Smooth muscle cell (in vitro differentiated cells): ENCODE measurements around the gene SELENOW. TPM values are rescaled to one million over a fixed set of nuclear protein-coding genes. Genes with fewer than 3 reads are reported as not detected.

ENCODE experiments used
- DNase-seq: peaks from one replicate; lab custom pipeline; 2025; ENCODE audit not compliant: unreplicated experiment; lab: John Stamatoyannopoulos, UW
- H2AFZ ChIP-seq: fragments of 200-600 bp; sonication (generic); 2 replicates; pipeline ENCODE4 v1.6.0; 2016; ENCODE audit warnings: antibody characterized with exemption, low read depth, mild to moderate bottlenecking
- H3F3A ChIP-seq: fragments of 200-600 bp; sonication (generic); 2 replicates; pipeline ENCODE4 v1.6.0; 2017; ENCODE audit warnings: antibody characterized with exemption, low read depth
- H3K27ac ChIP-seq: fragments of 200-600 bp; sonication (generic); 2 replicates; pipeline ENCODE4 v1.5.1; 2016; ENCODE audit warnings: low read depth, mild to moderate bottlenecking
- H3K27me3 ChIP-seq: fragments of 200-600 bp; sonication (generic); 2 replicates; pipeline ENCODE4 v1.6.1; 2016; ENCODE audit warnings: low read depth, mild to moderate bottlenecking
- H3K36me3 ChIP-seq: fragments of 200-600 bp; sonication (generic); 2 replicates; pipeline ENCODE4 v1.5.1; 2016; ENCODE audit warnings: low read depth
- H3K4me1 ChIP-seq: fragments of 200-600 bp; sonication (generic); 2 replicates; pipeline ENCODE4 v1.5.1; 2016; ENCODE audit warnings: low read depth
- H3K4me2 ChIP-seq: fragments of 200-600 bp; sonication (generic); 2 replicates; pipeline ENCODE4 v1.6.0; 2016; ENCODE audit warnings: mild to moderate bottlenecking
- H3K4me3 ChIP-seq: fragments of 200-600 bp; sonication (generic); 2 replicates; pipeline ENCODE4 v1.5.1; 2016; ENCODE audit warnings: mild to moderate bottlenecking
- H3K79me2 ChIP-seq: fragments of 200-600 bp; sonication (generic); 2 replicates; pipeline ENCODE4 v1.6.0; 2016; ENCODE audit warnings: low read depth, mild to moderate bottlenecking
- H3K9ac ChIP-seq: fragments of 200-600 bp; sonication (generic); 2 replicates; pipeline ENCODE4 v1.6.0; 2016; ENCODE audit warnings: low read depth
- H3K9me3 ChIP-seq: fragments of 200-600 bp; sonication (generic); replicated peaks from 2 replicates; pipeline ENCODE4 v1.5.1; 2016; ENCODE audit warnings: low read depth
- H4K20me1 ChIP-seq: fragments of 200-600 bp; sonication (generic); 2 replicates; pipeline ENCODE4 v1.6.0; 2016; ENCODE audit warnings: low read depth
- WGBS: methylation state at CpG from one replicate; pipeline ENCODE4 v1.1.7; 2016; ENCODE audit warnings: low lambda C conversion rate; 5-methylcytosine and 5-hydroxymethylcytosine counted together
- polyA plus RNA-seq: library from polyadenylated mRNA; unstranded; fragments of >200 nt; fragmentation: Nextera tagmentation; extraction: Ambion mirVana; gene quantifications from 2 replicates; pipeline ENCODE4 v1.2.1, GENCODE V29; 2016
- total RNA-seq: library from RNA; depleted of rRNA; stranded (reverse); fragments of >200 nt; gene quantifications from 2 replicates; pipeline ENCODE4 v1.2.3, GENCODE V29; 2014
- TF ChIP-seq, protein P1 (sequence below): fragments of 200-600 bp; sonication (generic); IDR thresholded peaks from 2 replicates; pipeline ENCODE4 v1.5.1; 2017; ENCODE audit warnings: borderline replicate concordance, mild to moderate bottlenecking, antibody characterized with exemption; ENCODE audit not compliant: insufficient read depth, poor library complexity, severe bottlenecking

The SELENOW gene
- total and polyA plus RNA-seq, 2 experiments from 2014 or later: 441 to 558 TPM

DNA sequence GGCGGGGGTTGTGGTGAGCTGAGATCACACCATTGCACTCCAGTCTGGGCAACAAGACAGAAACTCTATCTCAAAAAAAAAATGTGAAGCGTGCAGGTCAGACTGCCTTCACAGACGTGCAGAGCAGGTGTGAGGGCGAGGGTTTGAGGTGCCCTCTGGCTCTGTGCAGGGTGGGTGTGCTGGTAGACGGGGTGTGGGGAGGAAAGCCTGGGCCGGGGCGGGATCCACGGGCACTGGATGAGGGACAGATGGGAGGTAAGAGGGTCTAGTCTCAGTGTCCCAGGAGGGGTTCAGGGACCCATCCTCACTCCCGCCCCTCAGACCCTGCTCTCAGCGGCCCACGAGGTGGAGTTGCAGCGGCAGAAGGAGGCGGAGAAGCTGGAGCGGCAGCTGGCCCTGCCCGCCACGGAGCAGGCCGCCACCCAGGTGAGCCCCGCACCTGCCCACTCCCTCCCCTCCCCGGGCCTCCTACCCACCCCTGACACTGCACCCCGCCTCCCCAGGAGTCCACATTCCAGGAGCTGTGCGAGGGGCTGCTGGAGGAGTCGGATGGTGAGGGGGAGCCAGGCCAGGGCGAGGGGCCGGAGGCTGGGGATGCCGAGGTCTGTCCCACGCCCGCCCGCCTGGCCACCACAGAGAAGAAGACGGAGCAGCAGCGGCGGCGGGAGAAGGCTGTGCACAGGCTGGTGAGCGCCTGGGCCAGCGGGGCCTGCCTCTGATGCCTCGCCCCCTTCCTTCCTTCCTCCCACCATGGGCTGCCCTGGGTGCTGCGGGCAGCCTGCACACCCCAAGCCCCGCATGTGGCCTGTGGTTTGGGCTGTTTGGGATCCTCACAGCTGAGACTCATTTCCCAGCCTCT is 24.1 kb upstream of the SELENOW start:
- H3K36me3 ChIP-seq: peaks cover 3% of the 10 kb centered on the region

DNA sequence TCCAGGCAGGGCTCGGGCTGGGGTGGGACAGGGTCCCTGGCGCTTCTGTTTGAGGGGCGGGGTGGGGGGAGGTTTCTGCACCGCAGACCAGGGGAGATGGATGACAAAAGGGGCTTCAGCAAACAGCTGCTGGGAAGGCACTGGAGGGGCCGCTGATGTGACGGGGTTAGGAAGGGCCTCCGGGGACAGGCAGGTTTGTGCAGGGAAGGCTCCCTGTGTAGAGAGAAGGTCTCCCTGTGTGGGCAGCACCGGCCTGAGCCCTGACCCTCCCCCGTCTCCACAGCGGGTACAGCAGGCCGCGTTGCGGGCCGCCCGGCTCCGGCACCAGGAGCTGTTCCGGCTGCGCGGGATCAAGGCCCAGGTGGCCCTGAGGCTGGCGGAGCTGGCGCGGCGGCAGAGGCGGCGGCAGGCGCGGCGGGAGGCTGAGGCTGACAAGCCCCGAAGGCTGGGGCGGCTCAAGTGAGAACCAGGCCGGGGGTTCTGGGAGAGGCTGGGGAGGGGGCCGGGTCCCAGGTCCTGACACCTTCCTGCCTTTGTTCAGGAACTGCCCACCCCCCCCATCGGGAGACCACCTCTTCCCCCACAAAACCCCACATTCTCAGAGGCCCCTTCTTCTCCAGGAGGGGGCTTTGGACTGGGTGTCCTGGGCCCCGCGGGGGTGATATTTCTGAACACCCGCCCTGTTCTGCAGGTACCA is 23.3 kb upstream of the SELENOW start:
- H3K79me2 ChIP-seq: no peaks in the 10 kb centered on the region
- H3K4me3 ChIP-seq: no peak overlapping the region
- H2AFZ ChIP-seq: no peak overlapping the region
- H3K9ac ChIP-seq: no peak overlapping the region
- H3K27ac ChIP-seq: no peak overlapping the region
- no peaks in the 10 kb centered on the region for H3K4me1 ChIP-seq
- H3K9me3 ChIP-seq: no peaks in the 10 kb centered on the region
- H3K36me3 ChIP-seq: peaks cover 3% of the 10 kb centered on the region
- WGBS: 96% methylated on average over 21 of the region's 36 CpGs
- no peak overlapping the region for H3K4me2 ChIP-seq
- TF ChIP-seq, protein P1, sequence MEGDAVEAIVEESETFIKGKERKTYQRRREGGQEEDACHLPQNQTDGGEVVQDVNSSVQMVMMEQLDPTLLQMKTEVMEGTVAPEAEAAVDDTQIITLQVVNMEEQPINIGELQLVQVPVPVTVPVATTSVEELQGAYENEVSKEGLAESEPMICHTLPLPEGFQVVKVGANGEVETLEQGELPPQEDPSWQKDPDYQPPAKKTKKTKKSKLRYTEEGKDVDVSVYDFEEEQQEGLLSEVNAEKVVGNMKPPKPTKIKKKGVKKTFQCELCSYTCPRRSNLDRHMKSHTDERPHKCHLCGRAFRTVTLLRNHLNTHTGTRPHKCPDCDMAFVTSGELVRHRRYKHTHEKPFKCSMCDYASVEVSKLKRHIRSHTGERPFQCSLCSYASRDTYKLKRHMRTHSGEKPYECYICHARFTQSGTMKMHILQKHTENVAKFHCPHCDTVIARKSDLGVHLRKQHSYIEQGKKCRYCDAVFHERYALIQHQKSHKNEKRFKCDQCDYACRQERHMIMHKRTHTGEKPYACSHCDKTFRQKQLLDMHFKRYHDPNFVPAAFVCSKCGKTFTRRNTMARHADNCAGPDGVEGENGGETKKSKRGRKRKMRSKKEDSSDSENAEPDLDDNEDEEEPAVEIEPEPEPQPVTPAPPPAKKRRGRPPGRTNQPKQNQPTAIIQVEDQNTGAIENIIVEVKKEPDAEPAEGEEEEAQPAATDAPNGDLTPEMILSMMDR: no peak
- no peak for DNase-seq
- no peaks in the 10 kb centered on the region for H3K27me3 ChIP-seq
- H3F3A ChIP-seq: no peaks in the 10 kb centered on the region
- peaks cover 30% of the 10 kb centered on the region for H4K20me1 ChIP-seq

More for the DNA sequence above, 24.1 kb upstream of the SELENOW start:
- DNase-seq: no peak
- peaks cover 38% of the 10 kb centered on the region for H4K20me1 ChIP-seq
- H3F3A ChIP-seq: no peaks in the 10 kb centered on the region
- TF ChIP-seq, protein P1: no peak
- H2AFZ ChIP-seq: no peak overlapping the region
- peaks cover under 1% of the 10 kb centered on the region for H3K79me2 ChIP-seq
- no peak overlapping the region for H3K27ac ChIP-seq
- H3K9ac ChIP-seq: no peak overlapping the region
- no peak overlapping the region for H3K4me3 ChIP-seq
- H3K4me2 ChIP-seq: no peak overlapping the region
- no peaks in the 10 kb centered on the region for H3K9me3 ChIP-seq
- H3K4me1 ChIP-seq: no peaks in the 10 kb centered on the region
- H3K27me3 ChIP-seq: no peaks in the 10 kb centered on the region
- 97% methylated on average over 31 of the region's 37 CpGs for WGBS

DNA sequence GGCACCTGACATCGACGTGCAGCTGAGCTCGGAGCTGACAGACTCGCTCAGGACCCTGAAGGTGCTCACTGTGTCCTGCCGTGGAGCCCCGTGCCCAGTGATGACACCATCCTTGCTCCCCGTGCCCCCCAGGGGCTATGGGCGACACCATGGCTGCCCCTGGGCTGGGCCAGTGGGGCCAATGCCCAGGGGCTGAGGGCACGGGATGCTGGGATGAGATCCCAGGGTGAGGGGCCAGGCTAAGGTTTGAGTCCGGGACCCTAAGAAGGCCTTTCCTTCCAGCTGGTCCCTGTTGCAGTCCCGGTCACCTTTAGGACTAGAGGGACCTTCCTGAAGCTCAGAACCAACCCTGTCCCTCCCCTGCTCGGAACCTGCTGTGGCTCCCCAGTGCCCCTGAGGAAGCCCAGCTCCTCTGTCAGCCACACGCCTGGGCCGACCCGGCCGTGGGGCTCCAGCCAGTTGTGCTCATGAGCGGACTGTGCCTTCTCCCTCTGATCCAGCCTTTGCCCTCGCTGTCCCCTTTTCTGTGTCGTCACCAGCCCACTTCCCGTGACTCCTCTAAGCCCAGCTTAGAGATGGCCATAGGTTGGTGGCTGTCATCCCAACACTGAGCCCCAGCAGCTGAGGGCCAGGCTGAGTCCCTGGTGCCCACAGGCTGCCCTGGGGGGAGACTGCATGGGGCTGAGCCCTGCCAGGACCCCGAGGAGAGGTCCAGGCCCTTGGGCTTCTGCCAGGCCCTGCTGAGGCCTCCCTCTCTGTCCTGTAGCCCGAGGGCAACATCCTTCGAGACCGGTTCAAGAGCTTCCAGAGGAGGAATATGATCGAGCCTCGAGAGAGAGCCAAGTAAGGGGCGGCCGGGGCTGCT is 22.5 kb upstream of the SELENOW start:
- 97% methylated on average over 28 of the region's 28 CpGs for WGBS

More for the DNA sequence above, 22.5 kb upstream of the SELENOW start:
- H3K9ac ChIP-seq: no peak overlapping the region
- no peak overlapping the region for H3K27ac ChIP-seq
- H3K4me1 ChIP-seq: no peaks in the 10 kb centered on the region
- no peaks in the 10 kb centered on the region for H3F3A ChIP-seq
- H3K4me3 ChIP-seq: no peak overlapping the region
- no peak overlapping the region for H3K4me2 ChIP-seq
- TF ChIP-seq, protein P1: no peak
- H3K36me3 ChIP-seq: peaks cover 3% of the 10 kb centered on the region
- DNase-seq: no peak
- H3K79me2 ChIP-seq: no peaks in the 10 kb centered on the region
- no peak overlapping the region for H2AFZ ChIP-seq
- no peaks in the 10 kb centered on the region for H3K9me3 ChIP-seq
- no peaks in the 10 kb centered on the region for H3K27me3 ChIP-seq
- peaks cover 22% of the 10 kb centered on the region for H4K20me1 ChIP-seq
